Activated naive CD8-positive, alpha-beta T cell treated with anti-CD3 and anti-CD28 coated beads, Interleukin-2, amount 10 ng/mL, durations not matched to agents 7 days and 5 days (primary cell): ENCODE measurements around the gene DNMT3A. TPM values are rescaled to one million over a fixed set of nuclear protein-coding genes. Genes with fewer than 3 reads are reported as not detected.

Experiments
- ATAC-seq: fragments of 150-1000 bp; cut with Tn5 transposase; one replicate; pipeline ENCODE4 v1.10.0; 2021; ENCODE audit warnings: low read depth, moderate library complexity
- POLR2A ChIA-PET: fragments of 350-600 bp; sonication (Branson Sonifier 250); formaldehyde crosslinking; loops from one replicate; lab custom pipeline; 2021; ENCODE audit warnings: antibody characterized with exemption; lab: Charles Lee
- DNase-seq: peaks from one replicate; pipeline ENCODE4 v3.0.0; 2021
- H3K27ac Mint-ChIP-seq: one replicate; pipeline ENCODE4 v1.8.0; 2022; ENCODE audit warnings: mild to moderate bottlenecking, mixed read lengths
- H3K27me3 Mint-ChIP-seq: one replicate; pipeline ENCODE4 v1.8.0; 2022; ENCODE audit warnings: mild to moderate bottlenecking, moderate library complexity, mixed read lengths
- H3K36me3 Mint-ChIP-seq: one replicate; pipeline ENCODE4 v1.8.0; 2021; ENCODE audit warnings: mild to moderate bottlenecking, mixed read lengths
- H3K4me1 Mint-ChIP-seq: one replicate; pipeline ENCODE4 v1.8.0; 2021; ENCODE audit warnings: mixed read lengths
- H3K4me3 Mint-ChIP-seq: one replicate; pipeline ENCODE4 v1.8.0; 2022; ENCODE audit warnings: mild to moderate bottlenecking, moderate library complexity, mixed read lengths
- H3K9me3 Mint-ChIP-seq: one replicate; pipeline ENCODE4 v1.8.0; 2021; ENCODE audit warnings: mixed read lengths
- total RNA-seq, 2 experiments: library from RNA; stranded (reverse); gene quantifications; one replicate each; pipeline ENCODE4 v1.2.3, GENCODE V29; 2021

DNMT3A gene
- total RNA-seq, 2 experiments from 2014 or later: 76.7 to 84.7 TPM

GRCh38 chr2:25349397-25349796 is 7.7 kb upstream of the DNMT3A start:
- Mint-ChIP-seq H3K4me1 (peaks cover 25% of the 10 kb centered on the region), H3K4me3 (no peak overlapping the region)
- POLR2A ChIA-PET: interaction anchor here (1.0 kb wide), 1 partner anchor 13 kb away, joined by 3 read pairs; no protein-coding TSS in a partner anchor

GRCh38 chr2:25347846-25348245 is 6.1 kb upstream of the DNMT3A start:
- Mint-ChIP-seq H3K9me3 (no peaks in the 10 kb centered on the region), H3K27me3 (no peaks in the 10 kb centered on the region), H3K36me3 (no peaks in the 10 kb centered on the region), H3K4me1 (peaks cover 25% of the 10 kb centered on the region), H3K4me3 (no peak overlapping the region), H3K27ac (no peak overlapping the region)
- POLR2A ChIA-PET: interaction anchor here (0.9 to 2.5 kb wide), 3 partner anchors 12 to 219 kb away, joined by 3 to 10 read pairs (median 4); no protein-coding TSS in a partner anchor
- no peak for ATAC-seq
- no peak for DNase-seq

More at GRCh38 chr2:25349397-25349796, 7.7 kb upstream of the DNMT3A start:
- ATAC-seq (no peak), DNase-seq (no peak)
- no peak overlapping the region for H3K27ac Mint-ChIP-seq
- no peaks in the 10 kb centered on the region for H3K9me3 Mint-ChIP-seq
- no peaks in the 10 kb centered on the region for H3K36me3 Mint-ChIP-seq
- H3K27me3 Mint-ChIP-seq: no peaks in the 10 kb centered on the region

GRCh38 chr2:25347205-25347815 is 5.6 kb upstream of the DNMT3A start:
- Mint-ChIP-seq H3K27me3 (no peaks in the 10 kb centered on the region), H3K4me1 (peaks cover 23% of the 10 kb centered on the region), H3K27ac (peak overlapping the region; percentile 74), H3K36me3 (no peaks in the 10 kb centered on the region), H3K4me3 (peak overlapping the region; percentile 15), H3K9me3 (no peaks in the 10 kb centered on the region)
- no peak for DNase-seq
- POLR2A ChIA-PET: interaction anchor here (0.6 to 2.5 kb wide), 4 partner anchors 11 to 219 kb away, joined by 3 to 10 read pairs (median 4); no protein-coding TSS in a partner anchor
- ATAC-seq: peak; percentile 37

GRCh38 chr2:25343187-25343825 is 1.6 kb upstream of the DNMT3A start:
- Mint-ChIP-seq H3K36me3 (no peaks in the 10 kb centered on the region), H3K27ac (no peak overlapping the region), H3K4me1 (peaks cover 29% of the 10 kb centered on the region), H3K4me3 (peak overlapping the region; percentile 40), H3K9me3 (no peaks in the 10 kb centered on the region), H3K27me3 (no peaks in the 10 kb centered on the region)
- DNase-seq: no peak
- POLR2A ChIA-PET: interaction anchor here (0.9 to 2.2 kb wide), 6 partner anchors 9 to 33 kb away, joined by 3 to 5 read pairs (median 4); no protein-coding TSS in a partner anchor
- ATAC-seq: no peak

GRCh38 chr2:25342372-25343186 is 854 bp upstream of the DNMT3A start:
- ATAC-seq: peak; percentile 86
- peaks cover 30% of the 10 kb centered on the region for H3K4me1 Mint-ChIP-seq
- peak overlapping the region; percentile 88 for H3K4me3 Mint-ChIP-seq

GRCh38 chr2:25341011-25341727 is 556 bp downstream of the DNMT3A start:
- DNase-seq (peak; percentile 54), ATAC-seq (no peak)
- H3K27me3 Mint-ChIP-seq: no peaks in the 10 kb centered on the region
- no peaks in the 10 kb centered on the region for H3K36me3 Mint-ChIP-seq
- H3K9me3 Mint-ChIP-seq: no peaks in the 10 kb centered on the region
- no peak overlapping the region for H3K4me3 Mint-ChIP-seq
- H3K27ac Mint-ChIP-seq: no peak overlapping the region
- H3K4me1 Mint-ChIP-seq: peaks cover 37% of the 10 kb centered on the region
- POLR2A ChIA-PET: interaction anchor here (1.3 to 6.1 kb wide), 3 partner anchors 26 to 55 kb away, joined by 3 to 42 read pairs (median 4); no protein-coding TSS in a partner anchor

More at GRCh38 chr2:25342372-25343186, 854 bp upstream of the DNMT3A start:
- Mint-ChIP-seq H3K36me3 (no peaks in the 10 kb centered on the region), H3K27ac (peak overlapping the region; percentile 88), H3K9me3 (no peaks in the 10 kb centered on the region), H3K27me3 (no peaks in the 10 kb centered on the region)
- POLR2A ChIA-PET: interaction anchor here (0.5 to 2.2 kb wide), 8 partner anchors 8 to 140 kb away, joined by 3 to 5 read pairs (median 4); no protein-coding TSS in a partner anchor
- peak; percentile 89 for DNase-seq

- Mint-ChIP-seq H3K4me1 (peaks cover 41% of the 10 kb centered on the region), H3K27me3 (no peaks in the 10 kb centered on the region), H3K27ac (no peak overlapping the region), H3K36me3 (no peaks in the 10 kb centered on the region), H3K4me3 (peak overlapping the region; percentile 58), H3K9me3 (no peaks in the 10 kb centered on the region)
- POLR2A ChIA-PET: interaction anchor here (0.7 to 6.1 kb wide), 6 partner anchors 22 to 66 kb away, joined by 3 to 42 read pairs (median 4); no protein-coding TSS in a partner anchor
- ATAC-seq (no peak), DNase-seq (no peak)
Observed at GRCh38 chr2:25340181-25340921, 1.4 kb downstream of the DNMT3A start.

- DNase-seq (no peak), ATAC-seq (no peak)
- H3K4me3 Mint-ChIP-seq: peak overlapping the region; percentile 60
- H3K27me3 Mint-ChIP-seq: no peaks in the 10 kb centered on the region
- peak overlapping the region; percentile 74 for H3K27ac Mint-ChIP-seq
- H3K4me1 Mint-ChIP-seq: peaks cover 46% of the 10 kb centered on the region
- no peaks in the 10 kb centered on the region for H3K36me3 Mint-ChIP-seq
- POLR2A ChIA-PET: interaction anchor here (0.7 to 6.1 kb wide), 6 partner anchors 23 to 66 kb away, joined by 3 to 42 read pairs (median 4); no protein-coding TSS in a partner anchor
- H3K9me3 Mint-ChIP-seq: no peaks in the 10 kb centered on the region
Observed at GRCh38 chr2:25339791-25340180, 1.9 kb downstream of the DNMT3A start.

- ATAC-seq: no peak
- Mint-ChIP-seq H3K4me3 (peak overlapping the region; percentile 60), H3K4me1 (peaks cover 52% of the 10 kb centered on the region), H3K27me3 (no peaks in the 10 kb centered on the region), H3K27ac (peak overlapping the region; percentile 74), H3K36me3 (no peaks in the 10 kb centered on the region), H3K9me3 (no peaks in the 10 kb centered on the region)
- DNase-seq: no peak
- POLR2A ChIA-PET: interaction anchor here (0.5 to 6.1 kb wide), 7 partner anchors 16 to 65 kb away, joined by 3 to 42 read pairs (median 4); no protein-coding TSS in a partner anchor
Observed at GRCh38 chr2:25339211-25339674, 2.5 kb downstream of the DNMT3A start.

- H3K27me3 Mint-ChIP-seq: no peaks in the 10 kb centered on the region
- H3K4me1 Mint-ChIP-seq: peaks cover 54% of the 10 kb centered on the region
- no peaks in the 10 kb centered on the region for H3K36me3 Mint-ChIP-seq
- no peaks in the 10 kb centered on the region for H3K9me3 Mint-ChIP-seq
- H3K4me3 Mint-ChIP-seq: no peak overlapping the region
- ATAC-seq: no peak
- DNase-seq: no peak
- POLR2A ChIA-PET: interaction anchor here (1.0 to 6.1 kb wide), 4 partner anchors 15 to 43 kb away, joined by 3 to 42 read pairs (median 8); no protein-coding TSS in a partner anchor
- peak overlapping the region; percentile 78 for H3K27ac Mint-ChIP-seq
Observed at GRCh38 chr2:25338401-25338800, 3.3 kb downstream of the DNMT3A start.

GRCh38 chr2:25337891-25338290 is 3.8 kb downstream of the DNMT3A start:
- Mint-ChIP-seq H3K4me3 (peak overlapping the region; percentile 63), H3K27me3 (no peaks in the 10 kb centered on the region), H3K27ac (peak overlapping the region; percentile 78), H3K4me1 (peaks cover 55% of the 10 kb centered on the region), H3K36me3 (no peaks in the 10 kb centered on the region), H3K9me3 (no peaks in the 10 kb centered on the region)
- POLR2A ChIA-PET: interaction anchor here (1.4 to 6.1 kb wide), 4 partner anchors 14 to 43 kb away, joined by 5 to 42 read pairs (median 8); no protein-coding TSS in a partner anchor
- ATAC-seq (no peak), DNase-seq (no peak)
